ENCODE measurements around the gene C4BPA. TPM values are rescaled to one million over a fixed set of nuclear protein-coding genes. Genes with fewer than 3 reads are reported as not detected.
A peak's percentile ranks its signal among the peaks of the same experiment; 100 is the strongest.

Gene C4BPA
- total RNA-seq, 2 donors from 2014 or later: not detected

DNA sequence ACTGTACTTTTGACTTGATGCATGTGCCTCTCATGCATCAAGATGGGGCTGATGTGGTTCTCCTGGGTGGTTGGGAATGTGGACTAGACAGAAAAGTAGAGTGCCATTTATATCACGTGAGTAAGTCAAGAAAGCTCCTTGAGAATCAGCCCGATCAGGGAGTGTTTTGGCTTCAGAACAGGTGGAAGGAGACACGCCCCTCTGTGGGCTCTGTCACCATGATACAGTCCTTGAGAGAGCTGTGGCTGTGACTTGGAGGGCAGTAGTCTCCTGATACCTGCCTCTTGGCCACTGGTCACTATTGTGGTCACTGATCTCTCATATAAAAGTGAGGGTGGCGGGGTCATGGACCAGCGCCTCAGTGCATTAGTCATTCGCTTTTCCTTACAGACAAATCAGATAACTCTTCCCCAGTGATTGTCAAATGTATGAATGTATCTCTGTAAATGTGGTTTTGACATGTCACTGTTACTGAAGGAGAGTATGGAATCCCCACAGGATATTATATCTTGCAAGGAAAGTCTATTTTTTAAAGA, 24.3 kb upstream of the C4BPA start:
- intact Hi-C loops (cut with DNase I): loop anchor here (5.0 kb wide), 1 partner anchor 328 kb away; no protein-coding TSS in a partner anchor
- DNase-seq (ENCODE audit: low spot score): no peak

DNA sequence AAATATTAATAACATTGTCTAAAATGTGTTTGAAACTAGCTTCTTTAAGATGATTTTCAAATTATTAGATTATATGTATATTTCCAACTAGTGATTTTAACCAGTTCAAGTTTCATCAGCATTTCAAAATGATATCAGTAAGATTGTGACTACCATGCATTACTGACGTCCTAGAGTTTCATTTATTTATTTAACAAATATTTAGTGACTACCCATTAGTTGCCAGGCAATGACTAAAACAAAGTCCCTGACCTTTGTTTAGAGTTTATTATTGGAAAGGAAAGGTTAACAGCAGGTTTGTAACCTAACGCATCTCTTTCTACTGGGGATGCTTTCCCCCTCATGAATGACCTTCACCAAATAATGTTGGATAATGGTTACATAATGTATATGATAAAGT, 22.9 kb upstream of the C4BPA start:
- 52% methylated on average over 2 of the region's 2 CpGs for WGBS
- Histone ChIP-seq H3K4me3 (no peak overlapping the region), H3K9me3 (no peaks in the 10 kb centered on the region), H3K27ac (no peak overlapping the region), H3K27me3 (replicated peaks; ENCODE audit: insufficient read depth) (no peaks in the 10 kb centered on the region), H3K36me3 (no peaks in the 10 kb centered on the region), H3K4me1 (replicated peaks) (no peaks in the 10 kb centered on the region)
- DNase-seq (ENCODE audit: low spot score): no peak
- intact Hi-C loops (cut with DNase I): loop anchor here (5.0 kb wide), 1 partner anchor 326 kb away; no protein-coding TSS in a partner anchor
- no peak for TF ChIP-seq POLR2AphosphoS5 (IDR thresholded peaks at IDR 0.05)
- TF ChIP-seq, protein P1, sequence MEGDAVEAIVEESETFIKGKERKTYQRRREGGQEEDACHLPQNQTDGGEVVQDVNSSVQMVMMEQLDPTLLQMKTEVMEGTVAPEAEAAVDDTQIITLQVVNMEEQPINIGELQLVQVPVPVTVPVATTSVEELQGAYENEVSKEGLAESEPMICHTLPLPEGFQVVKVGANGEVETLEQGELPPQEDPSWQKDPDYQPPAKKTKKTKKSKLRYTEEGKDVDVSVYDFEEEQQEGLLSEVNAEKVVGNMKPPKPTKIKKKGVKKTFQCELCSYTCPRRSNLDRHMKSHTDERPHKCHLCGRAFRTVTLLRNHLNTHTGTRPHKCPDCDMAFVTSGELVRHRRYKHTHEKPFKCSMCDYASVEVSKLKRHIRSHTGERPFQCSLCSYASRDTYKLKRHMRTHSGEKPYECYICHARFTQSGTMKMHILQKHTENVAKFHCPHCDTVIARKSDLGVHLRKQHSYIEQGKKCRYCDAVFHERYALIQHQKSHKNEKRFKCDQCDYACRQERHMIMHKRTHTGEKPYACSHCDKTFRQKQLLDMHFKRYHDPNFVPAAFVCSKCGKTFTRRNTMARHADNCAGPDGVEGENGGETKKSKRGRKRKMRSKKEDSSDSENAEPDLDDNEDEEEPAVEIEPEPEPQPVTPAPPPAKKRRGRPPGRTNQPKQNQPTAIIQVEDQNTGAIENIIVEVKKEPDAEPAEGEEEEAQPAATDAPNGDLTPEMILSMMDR (IDR thresholded peaks at IDR 0.05): no peak
- TF ChIP-seq POLR2A (IDR thresholded peaks at IDR 0.05): no peak

More for the DNA sequence above, 24.3 kb upstream of the C4BPA start:
- H3K27me3 ChIP-seq (replicated peaks; ENCODE audit: insufficient read depth): no peaks in the 10 kb centered on the region
- H3K27ac ChIP-seq: no peak overlapping the region
- no peak for TF ChIP-seq POLR2AphosphoS5 (IDR thresholded peaks at IDR 0.05)
- TF ChIP-seq, protein P1 (IDR thresholded peaks at IDR 0.05): no peak
- no peak for TF ChIP-seq POLR2A (IDR thresholded peaks at IDR 0.05)
- H3K4me3 ChIP-seq: no peak overlapping the region
- no peaks in the 10 kb centered on the region for H3K36me3 ChIP-seq
- no peaks in the 10 kb centered on the region for H3K4me1 ChIP-seq (replicated peaks)
- 87% methylated on average over 6 of the region's 6 CpGs for WGBS
- no peaks in the 10 kb centered on the region for H3K9me3 ChIP-seq

DNA sequence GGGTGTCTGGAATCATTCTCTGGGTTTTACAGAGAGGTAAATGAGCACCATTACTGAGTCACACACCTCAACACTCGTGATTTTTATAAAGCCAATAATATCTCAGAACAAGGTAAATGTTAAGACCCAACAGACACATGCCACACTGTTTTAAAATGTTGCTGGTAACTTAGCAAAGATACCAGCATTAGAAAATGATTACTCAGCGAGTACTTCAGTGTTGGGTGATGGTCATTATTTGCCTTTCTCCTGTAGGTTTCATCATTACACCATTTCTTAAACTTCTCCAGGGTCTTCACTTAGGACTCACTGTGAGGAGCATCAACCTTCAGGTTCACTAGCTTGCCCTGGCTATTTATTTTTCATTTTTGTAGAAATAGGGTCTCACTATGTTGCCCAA, 22.2 kb upstream of the C4BPA start:
- H3K9me3 ChIP-seq: no peaks in the 10 kb centered on the region
- H3K27ac ChIP-seq: no peak overlapping the region
- intact Hi-C loops (cut with DNase I): loop anchor here (5.0 kb wide), 1 partner anchor 325 kb away; no protein-coding TSS in a partner anchor
- 77% methylated on average over 2 of the region's 2 CpGs for WGBS
- DNase-seq (ENCODE audit: low spot score): no peak
- TF ChIP-seq POLR2AphosphoS5 (IDR thresholded peaks at IDR 0.05) (no peak), POLR2A (IDR thresholded peaks at IDR 0.05) (no peak)
- TF ChIP-seq, protein P1 (IDR thresholded peaks at IDR 0.05): no peak
- no peak overlapping the region for H3K4me3 ChIP-seq
- no peaks in the 10 kb centered on the region for H3K36me3 ChIP-seq
- no peaks in the 10 kb centered on the region for H3K4me1 ChIP-seq (replicated peaks)
- no peaks in the 10 kb centered on the region for H3K27me3 ChIP-seq (replicated peaks; ENCODE audit: insufficient read depth)

DNA sequence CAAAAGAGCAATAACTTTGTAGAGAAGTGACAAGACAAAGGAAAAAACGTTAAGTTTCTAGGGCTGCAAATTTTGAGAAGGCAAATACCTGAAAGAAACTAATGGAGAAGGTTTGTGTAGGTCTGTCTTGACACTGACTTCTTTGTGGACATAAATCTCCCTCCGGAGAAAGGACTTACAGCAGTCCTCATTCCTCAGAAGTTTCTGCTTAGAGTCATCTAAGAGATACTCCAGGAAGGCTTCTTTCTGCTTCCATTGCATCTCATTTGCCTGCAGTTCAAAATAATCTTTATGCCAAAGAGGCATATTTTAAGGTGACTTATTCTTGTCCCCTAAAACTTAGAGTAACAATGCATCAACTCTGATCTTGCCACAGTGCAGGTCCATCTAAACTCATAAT, 19.8 kb upstream of the C4BPA start:
- Histone ChIP-seq H3K9me3 (no peaks in the 10 kb centered on the region), H3K4me3 (no peak overlapping the region), H3K27ac (no peak overlapping the region), H3K4me1 (replicated peaks) (no peaks in the 10 kb centered on the region), H3K36me3 (no peaks in the 10 kb centered on the region), H3K27me3 (replicated peaks; ENCODE audit: insufficient read depth) (no peaks in the 10 kb centered on the region)
- 41% methylated on average over 2 of the region's 2 CpGs for WGBS
- no peak for DNase-seq (ENCODE audit: low spot score)
- TF ChIP-seq POLR2AphosphoS5 (IDR thresholded peaks at IDR 0.05) (no peak), POLR2A (IDR thresholded peaks at IDR 0.05) (no peak)
- TF ChIP-seq, protein P1 (IDR thresholded peaks at IDR 0.05): no peak
- intact Hi-C loops (cut with DNase I): loop anchor here (5.0 kb wide), 1 partner anchor 323 kb away; no protein-coding TSS in a partner anchor

DNA sequence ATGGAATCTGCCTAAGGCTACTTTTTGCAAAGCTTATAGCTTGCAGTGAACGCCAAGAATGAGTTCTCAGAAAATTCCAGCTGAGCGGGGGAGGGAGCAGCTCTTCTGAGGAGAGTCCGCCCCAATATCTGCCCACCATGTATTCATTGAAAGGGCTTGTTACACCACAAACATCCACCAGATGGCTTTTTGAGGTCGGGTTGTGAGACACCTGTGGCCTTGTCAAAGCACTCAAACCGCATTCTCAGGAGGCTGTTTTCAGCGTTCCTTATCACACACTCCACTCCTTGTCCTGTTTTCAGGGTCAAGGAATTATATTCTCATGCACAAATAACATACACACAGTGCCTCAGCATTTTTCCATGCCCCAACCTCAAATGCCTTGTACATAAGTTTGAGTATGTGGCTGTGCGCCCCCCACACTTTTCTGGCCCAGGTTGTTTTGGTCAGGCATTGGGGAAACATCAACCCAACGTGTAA, 19.3 kb upstream of the C4BPA start:
- WGBS: 24% methylated on average over 8 of the region's 8 CpGs
- Histone ChIP-seq H3K36me3 (no peaks in the 10 kb centered on the region), H3K27me3 (replicated peaks; ENCODE audit: insufficient read depth) (no peaks in the 10 kb centered on the region), H3K27ac (no peak overlapping the region), H3K4me1 (replicated peaks) (no peaks in the 10 kb centered on the region), H3K4me3 (no peak overlapping the region), H3K9me3 (no peaks in the 10 kb centered on the region)
- intact Hi-C loops (cut with DNase I): loop anchor here (5.0 kb wide), 1 partner anchor 323 kb away; no protein-coding TSS in a partner anchor
- peak; percentile 36 for DNase-seq (ENCODE audit: low spot score)
- TF ChIP-seq, protein P1 (IDR thresholded peaks at IDR 0.05): peak in 3 of 4 experiments; percentile 54 to 73 (median 63)
- TF ChIP-seq POLR2A (IDR thresholded peaks at IDR 0.05) (no peak), POLR2AphosphoS5 (IDR thresholded peaks at IDR 0.05) (no peak)
